ENCODE measurements around the gene ARF6. TPM values are rescaled to one million over a fixed set of nuclear protein-coding genes. Genes with fewer than 3 reads are reported as not detected.

Gene ARF6
- total RNA-seq, 1 experiment from 2014 or later: 49.2 TPM

GRCh38 chr14:49851813-49852212 lies 41.1 kb upstream of the ARF6 start:
- H3K4me2 ChIP-seq (ENCODE audit: insufficient read depth, insufficient read length, low read length): peak overlapping the region; percentile 50
- no peaks in the 10 kb centered on the region for H3K23me2 ChIP-seq (ENCODE audit: insufficient read length, low read depth, low read length, poor library complexity, severe bottlenecking)
- H3K9me3 Mint-ChIP-seq: no peaks in the 10 kb centered on the region; a peak in 2 of 5 replicates
- no peak overlapping the region for H2BK20ac ChIP-seq (ENCODE audit: low read depth, low read length, poor library complexity, severe bottlenecking)
- H3K27ac ChIP-seq (ENCODE audit: insufficient read length, low read depth, low read length): no peak overlapping the region
- no CpG with 5 or more reads among the region's 7 CpGs for WGBS (ENCODE audit: extremely low coverage, insufficient read length, low lambda C conversion rate)
- H3K4ac ChIP-seq (ENCODE audit: low read depth, low read length): no peak overlapping the region
- peaks cover 4% of the 10 kb centered on the region; the same call in 1 of the 2 replicates for H3K27me3 Mint-ChIP-seq (ENCODE audit: low read depth)
- no peak for DNase-seq
- peaks cover 8 to 11% of the 10 kb centered on the region in 2 experiments for H3K4me1 Mint-ChIP-seq
- H2BK15ac ChIP-seq (ENCODE audit: low read depth, low read length): no peak overlapping the region
- peak overlapping the region; percentile 78 for H3K9ac ChIP-seq (ENCODE audit: extremely low read depth, insufficient read length, low read length)
- no peak overlapping the region for H4K8ac ChIP-seq (replicated peaks; ENCODE audit: insufficient read length, low read depth, low read length)
- H2BK12ac ChIP-seq (ENCODE audit: insufficient read length, low read depth, low read length): no peak overlapping the region
- H3K79me1 ChIP-seq (ENCODE audit: insufficient read depth, low read depth, low read length, poor library complexity, severe bottlenecking): no peaks in the 10 kb centered on the region
- no peak overlapping the region for H2AFZ ChIP-seq (ENCODE audit: low read length)
- H3K79me2 ChIP-seq (ENCODE audit: insufficient read depth, low read length): peaks cover 4% of the 10 kb centered on the region; the same call in 1 of the 2 replicates
- H3K4me3 Mint-ChIP-seq: peak overlapping the region; percentile 97 to 98
- no peaks in the 10 kb centered on the region for H3K9me3 ChIP-seq (ENCODE audit: control insufficient read depth, low read depth, low read length)
- H2BK5ac ChIP-seq (ENCODE audit: insufficient read length, low read length): no peak overlapping the region
- peak overlapping the region in 2 of 3 experiments; percentile 99 to 100; a peak in 4 of 7 replicates for H3K27ac Mint-ChIP-seq
- no peak overlapping the region for H3T11ph ChIP-seq (ENCODE audit: low read length)
- no peak overlapping the region for H2AK5ac ChIP-seq (ENCODE audit: insufficient read length, low read length)
- H3K18ac ChIP-seq (ENCODE audit: insufficient read length, low read depth, low read length): no peak overlapping the region
- no peaks in the 10 kb centered on the region for H4K20me1 ChIP-seq (ENCODE audit: control insufficient read depth, insufficient read depth, insufficient read length)
- H3K36me3 Mint-ChIP-seq (ENCODE audit: insufficient read depth in 1 of 3, low read depth in 3 of 3): peaks cover 17 to 29% (median 23%) of the 10 kb centered on the region in 3 experiments
- no peak overlapping the region for H2BK120ac ChIP-seq (ENCODE audit: low read depth, low read length, poor library complexity, severe bottlenecking)
- H3K23ac ChIP-seq (ENCODE audit: insufficient read length, low read depth, low read length): no peak overlapping the region
- H3K4me1 ChIP-seq (ENCODE audit: insufficient read depth, low read length): no peaks in the 10 kb centered on the region
- no peaks in the 10 kb centered on the region for H3K27me3 ChIP-seq (ENCODE audit: insufficient read depth, low read length)
- H4K91ac ChIP-seq (ENCODE audit: insufficient read length, low read depth, low read length): no peak overlapping the region
- no peak for TF ChIP-seq CTCF (conservative IDR thresholded peaks at IDR 0.05)
- H4K5ac ChIP-seq (ENCODE audit: insufficient read length, low read depth, low read length): no peak overlapping the region
- no peak overlapping the region for H3K14ac ChIP-seq (ENCODE audit: insufficient read depth, low read length)
- H3K56ac ChIP-seq (ENCODE audit: insufficient read length, low read depth, low read length): no peak overlapping the region
